ENCODE data around the gene HMGCLL1.

DNA sequence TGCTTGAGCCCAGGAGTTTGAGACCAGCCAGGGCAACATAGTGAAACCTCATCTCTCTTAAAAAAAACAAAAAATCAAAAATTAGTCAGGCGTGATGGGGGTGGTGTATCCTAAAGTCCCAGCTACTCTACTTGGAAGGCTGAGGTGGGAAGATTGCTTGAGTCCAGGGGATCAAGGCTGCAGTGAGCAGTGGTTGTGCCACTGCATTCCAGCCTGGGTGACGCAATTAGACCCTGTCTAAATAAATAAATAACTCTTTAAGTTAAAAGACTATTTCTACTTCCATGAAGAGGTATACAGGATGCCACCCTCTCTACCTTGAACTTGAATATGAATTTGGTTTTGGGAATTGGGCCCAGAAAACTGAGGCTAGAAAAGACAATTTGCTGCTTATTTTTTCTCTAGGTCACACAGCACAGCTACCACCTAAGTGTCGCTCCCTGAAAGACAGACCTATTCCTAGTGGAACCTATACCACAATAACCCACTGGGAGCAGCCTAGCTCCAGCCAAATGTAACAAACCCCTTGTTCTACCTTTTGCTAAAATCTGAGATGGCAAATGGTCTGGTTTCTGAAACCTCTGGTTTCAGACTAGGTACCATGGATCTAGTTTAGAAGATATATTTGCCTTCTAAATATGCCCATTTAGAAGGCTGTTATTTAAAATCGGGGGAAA lies 35.2 kb downstream of the HMGCLL1 start:
- no peak for TF ChIP-seq CTCF (IDR thresholded peaks at IDR 0.05)
- TF ChIP-seq POLR2A (IDR thresholded peaks at IDR 0.05): no peak
